Colonic mucosa (tissue), 4 donors: ENCODE measurements around the gene KRT85. TPM values are rescaled to one million over a fixed set of nuclear protein-coding genes. Genes with fewer than 3 reads are reported as not detected.

Experiments used
- DNase-seq: peaks from one replicate; pipeline ENCODE4 v3.0.0-alpha.2; 2020
- H3K27ac ChIP-seq: fragments of 200-600 bp; one replicate; pipeline ENCODE4 v1.8.0; 2021
- H3K27me3 ChIP-seq: fragments of 200-600 bp; one replicate; pipeline ENCODE4 v1.8.0; 2021
- H3K36me3 ChIP-seq: fragments of 200-600 bp; one replicate; pipeline ENCODE4 v1.8.0; 2021
- H3K4me1 ChIP-seq: fragments of 200-600 bp; one replicate; pipeline ENCODE4 v1.8.0; 2021; ENCODE audit warnings: mild to moderate bottlenecking
- H3K4me3 ChIP-seq: fragments of 200-600 bp; one replicate; pipeline ENCODE4 v1.8.0; 2021
- H3K9ac ChIP-seq, 2 donors: one replicate each; pipeline ENCODE4 v1.7.0; 2013; ENCODE audit warnings: control low read depth in 2 of 2, low read depth in 2 of 2, low read length in 2 of 2
- H3K9me3 ChIP-seq: fragments of 200-600 bp; one replicate; pipeline ENCODE4 v1.8.0; 2021
- intact Hi-C: fragments of 100-400 bp; cut with DNase I; formaldehyde crosslinking; loops from one replicate; pipeline ENCODE4 v1.14.1; 2022
- total RNA-seq, 2 donors: library from RNA; stranded (reverse); fragmentation: NEBNext Ultra II Directional in 1 of 2; extraction: Animal tissue kit (Norgen Biotek cat#: 25700) in 1 of 2; gene quantifications; one replicate each; pipeline ENCODE4 v1.2.1, GENCODE V29; 2021
- TF ChIP-seq, protein P1 (sequence below): fragments of 200-600 bp; IDR thresholded peaks from one replicate; pipeline ENCODE4 v1.8.0; 2022; ENCODE audit warnings: antibody characterized with exemption, mild to moderate bottlenecking
- donor health status: healthy.
- donor health status: DM: no; HTN: no; CAD: no.
- donor health status: DM: no; HTN: no; CAD: no.

Gene KRT85
- total RNA-seq, 2 donors from 2014 or later = not detected

DNA sequence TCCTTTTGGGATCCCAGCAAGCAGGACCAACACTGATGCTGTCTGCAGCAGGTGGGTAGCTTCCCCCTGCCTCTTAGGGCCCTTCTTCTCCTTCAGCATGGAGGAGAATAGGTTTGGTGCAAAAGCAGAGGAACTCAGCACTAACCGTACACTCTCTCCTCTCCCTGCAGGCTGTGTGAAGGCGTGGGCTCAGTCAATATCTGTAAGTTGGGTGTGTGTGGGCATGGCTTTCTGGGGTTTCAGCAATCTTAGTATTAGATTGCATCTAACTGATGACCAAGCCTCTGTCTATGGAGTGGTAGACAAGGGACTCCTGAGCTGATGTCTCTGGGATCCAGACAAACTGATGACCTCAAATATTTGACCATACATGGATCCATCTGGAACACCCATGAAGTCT is 14.3 kb downstream of the KRT85 start:
- no peaks in the 10 kb centered on the region for H3K9me3 ChIP-seq
- TF ChIP-seq, protein P1, sequence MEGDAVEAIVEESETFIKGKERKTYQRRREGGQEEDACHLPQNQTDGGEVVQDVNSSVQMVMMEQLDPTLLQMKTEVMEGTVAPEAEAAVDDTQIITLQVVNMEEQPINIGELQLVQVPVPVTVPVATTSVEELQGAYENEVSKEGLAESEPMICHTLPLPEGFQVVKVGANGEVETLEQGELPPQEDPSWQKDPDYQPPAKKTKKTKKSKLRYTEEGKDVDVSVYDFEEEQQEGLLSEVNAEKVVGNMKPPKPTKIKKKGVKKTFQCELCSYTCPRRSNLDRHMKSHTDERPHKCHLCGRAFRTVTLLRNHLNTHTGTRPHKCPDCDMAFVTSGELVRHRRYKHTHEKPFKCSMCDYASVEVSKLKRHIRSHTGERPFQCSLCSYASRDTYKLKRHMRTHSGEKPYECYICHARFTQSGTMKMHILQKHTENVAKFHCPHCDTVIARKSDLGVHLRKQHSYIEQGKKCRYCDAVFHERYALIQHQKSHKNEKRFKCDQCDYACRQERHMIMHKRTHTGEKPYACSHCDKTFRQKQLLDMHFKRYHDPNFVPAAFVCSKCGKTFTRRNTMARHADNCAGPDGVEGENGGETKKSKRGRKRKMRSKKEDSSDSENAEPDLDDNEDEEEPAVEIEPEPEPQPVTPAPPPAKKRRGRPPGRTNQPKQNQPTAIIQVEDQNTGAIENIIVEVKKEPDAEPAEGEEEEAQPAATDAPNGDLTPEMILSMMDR = no peak
- H3K27me3 ChIP-seq = no peaks in the 10 kb centered on the region
- H3K4me1 ChIP-seq = no peaks in the 10 kb centered on the region
- no peak overlapping the region for H3K4me3 ChIP-seq
- no peaks in the 10 kb centered on the region for H3K36me3 ChIP-seq
- H3K27ac ChIP-seq = no peak overlapping the region
- intact Hi-C loops = no loop called here
- H3K9ac ChIP-seq = no peak overlapping the region
- no peak for DNase-seq

- no peaks in the 10 kb centered on the region for H3K36me3 ChIP-seq
- no peak for DNase-seq
- no peak overlapping the region for H3K4me3 ChIP-seq
- no peaks in the 10 kb centered on the region for H3K4me1 ChIP-seq
- H3K9me3 ChIP-seq = no peaks in the 10 kb centered on the region
- no peak overlapping the region for H3K27ac ChIP-seq
- H3K27me3 ChIP-seq = no peaks in the 10 kb centered on the region
- intact Hi-C loops = no loop called here
- TF ChIP-seq, protein P1 = no peak
- no peak overlapping the region for H3K9ac ChIP-seq
Measured at GRCh38 chr12:52351196-52352059, 15.9 kb downstream of the KRT85 start.

GRCh38 chr12:52350786-52351185 is 16.5 kb downstream of the KRT85 start:
- Histone ChIP-seq H3K36me3 (no peaks in the 10 kb centered on the region), H3K9me3 (no peaks in the 10 kb centered on the region), H3K9ac (no peak overlapping the region), H3K4me1 (no peaks in the 10 kb centered on the region), H3K4me3 (no peak overlapping the region), H3K27me3 (no peaks in the 10 kb centered on the region), H3K27ac (no peak overlapping the region)
- intact Hi-C loops = no loop called here
- TF ChIP-seq, protein P1 = no peak
- DNase-seq = no peak

DNA sequence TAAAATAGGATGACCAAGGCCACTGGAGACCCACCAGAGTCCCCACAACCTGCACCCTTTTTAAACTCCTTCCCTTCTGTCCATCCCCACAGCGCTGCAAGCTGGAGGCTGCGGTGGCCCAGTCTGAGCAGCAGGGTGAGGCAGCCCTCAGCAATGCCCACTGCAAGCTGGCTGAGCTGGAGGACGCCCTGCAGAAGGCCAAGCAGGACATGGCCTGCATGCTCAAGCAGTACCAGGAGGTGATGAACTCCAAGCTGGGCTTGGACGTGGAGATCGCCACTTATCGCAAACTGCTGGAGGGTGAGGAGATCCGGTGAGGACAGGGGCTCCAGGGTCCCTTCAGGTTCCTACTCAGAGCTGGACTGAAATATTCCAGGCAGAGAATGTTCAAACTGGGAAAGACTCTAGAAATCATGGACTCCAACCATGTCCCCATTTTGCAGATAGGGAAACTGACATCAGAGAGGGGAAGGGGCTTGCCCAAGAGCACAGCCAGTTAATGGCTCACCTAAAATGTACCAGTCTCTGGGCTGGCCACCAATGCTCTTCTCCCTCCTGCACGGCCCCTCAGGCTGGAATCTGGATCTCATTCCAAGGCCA is 17.2 kb downstream of the KRT85 start:
- Histone ChIP-seq H3K9ac (no peak overlapping the region), H3K9me3 (no peaks in the 10 kb centered on the region), H3K36me3 (no peaks in the 10 kb centered on the region), H3K27ac (no peak overlapping the region), H3K4me3 (no peak overlapping the region), H3K27me3 (no peaks in the 10 kb centered on the region), H3K4me1 (no peaks in the 10 kb centered on the region)
- TF ChIP-seq, protein P1 = no peak
- intact Hi-C loops = no loop called here
- DNase-seq = no peak

DNA sequence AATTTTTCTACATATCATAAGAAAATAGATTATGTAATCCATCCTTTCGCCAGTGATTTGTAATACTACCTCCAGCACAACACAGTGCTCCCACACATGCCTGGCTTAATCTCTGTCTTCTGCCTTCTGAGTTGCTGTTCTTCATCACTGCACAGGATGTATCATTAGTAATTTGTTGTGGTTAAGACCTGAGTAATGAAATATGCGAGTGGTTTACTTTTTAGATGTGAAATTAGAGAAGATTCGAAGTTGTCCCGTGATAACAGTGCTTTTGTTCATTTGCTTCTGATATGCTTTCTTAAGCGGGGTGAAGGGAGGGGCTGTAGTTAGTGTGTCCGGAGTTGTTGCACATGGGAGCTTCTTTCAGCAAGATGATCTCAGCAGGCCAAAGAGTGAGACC is 18.1 kb downstream of the KRT85 start:
- intact Hi-C loops = no loop called here
- H3K27me3 ChIP-seq = no peaks in the 10 kb centered on the region
- no peak overlapping the region for H3K27ac ChIP-seq
- no peaks in the 10 kb centered on the region for H3K9me3 ChIP-seq
- DNase-seq = no peak
- no peak overlapping the region for H3K9ac ChIP-seq
- H3K4me3 ChIP-seq = no peak overlapping the region
- no peaks in the 10 kb centered on the region for H3K4me1 ChIP-seq
- no peaks in the 10 kb centered on the region for H3K36me3 ChIP-seq
- TF ChIP-seq, protein P1 = no peak
